ENCODE measurements around the gene MICAL2. TPM values are rescaled to one million over a fixed set of nuclear protein-coding genes. Genes with fewer than 3 reads are reported as not detected.

Gene MICAL2
- total RNA-seq, 2 experiments from 2014 or later = not detected

GRCh38 chr11:12166299-12167060 lies 56.1 kb downstream of the MICAL2 start:
- no peaks in the 10 kb centered on the region for H3K9me2 ChIP-seq (ENCODE audit: insufficient read depth, low read length)
- H3K4me3 ChIP-seq (ENCODE audit: low read depth, low read length, poor library complexity, severe bottlenecking) = no peak overlapping the region
- H3K79me2 ChIP-seq (ENCODE audit: insufficient read depth, low read depth, low read length) = no peaks in the 10 kb centered on the region
- no TSS peak for BruUV-seq (replicated peaks)
- no peaks in the 10 kb centered on the region for H4K20me1 ChIP-seq (ENCODE audit: insufficient read depth, low read length)
- H3K4me1 ChIP-seq (ENCODE audit: insufficient read depth, low read length, poor library complexity, severe bottlenecking) = no peaks in the 10 kb centered on the region
- ChIA-PET POLR2A (no interaction called here), CTCF (ENCODE audit: unreplicated experiment) (interaction anchor here (0.5 kb wide), 1 partner anchor 114 kb away, joined by 3 read pairs; no protein-coding TSS in a partner anchor)
- no peak for DNase-seq (ENCODE audit: low spot score)
- no peaks in the 10 kb centered on the region for H3K9me3 ChIP-seq (ENCODE audit: low read length)
- TF ChIP-seq EZH2phosphoT487 (IDR thresholded peaks at IDR 0.05; ENCODE audit: borderline replicate concordance, low read depth, low read length) (no peak), CTCF (conservative IDR thresholded peaks at IDR 0.05; ENCODE audit: low read length) (no peak)
- no peaks in the 10 kb centered on the region for H3K36me3 ChIP-seq (ENCODE audit: insufficient read depth, low read length)
- no peak overlapping the region for H3K4me2 ChIP-seq (ENCODE audit: low read length)
- H2AFZ ChIP-seq (ENCODE audit: low read length) = no peak overlapping the region
- intact Hi-C loops (cut with micrococcal nuclease; ENCODE audit: unreplicated experiment) = no loop called here
- no peak overlapping the region for H3K27ac ChIP-seq (ENCODE audit: low read depth, low read length, poor library complexity, severe bottlenecking)

GRCh38 chr11:12167061-12168000 lies 56.9 kb downstream of the MICAL2 start:
- Histone ChIP-seq H3K4me2 (ENCODE audit: low read length) (no peak overlapping the region), H3K4me1 (ENCODE audit: insufficient read depth, low read length, poor library complexity, severe bottlenecking) (no peaks in the 10 kb centered on the region), H3K9me3 (ENCODE audit: low read length) (no peaks in the 10 kb centered on the region), H3K9me2 (ENCODE audit: insufficient read depth, low read length) (no peaks in the 10 kb centered on the region), H3K79me2 (ENCODE audit: insufficient read depth, low read depth, low read length) (no peaks in the 10 kb centered on the region), H3K27ac (ENCODE audit: low read depth, low read length, poor library complexity, severe bottlenecking) (no peak overlapping the region), H3K4me3 (ENCODE audit: low read depth, low read length, poor library complexity, severe bottlenecking) (no peak overlapping the region), H4K20me1 (ENCODE audit: insufficient read depth, low read length) (no peaks in the 10 kb centered on the region), H2AFZ (ENCODE audit: low read length) (no peak overlapping the region), H3K36me3 (ENCODE audit: insufficient read depth, low read length) (no peaks in the 10 kb centered on the region)
- CTCF ChIA-PET (ENCODE audit: unreplicated experiment) = interaction anchor here (0.5 kb wide), 1 partner anchor 114 kb away, joined by 3 read pairs; no protein-coding TSS in a partner anchor
- POLR2A ChIA-PET = no interaction called here
- intact Hi-C loops (cut with micrococcal nuclease; ENCODE audit: unreplicated experiment) = no loop called here
- TF ChIP-seq CTCF (conservative IDR thresholded peaks at IDR 0.05; ENCODE audit: low read length) = no peak
- no peak for DNase-seq (ENCODE audit: low spot score)
- BruUV-seq (replicated peaks) = no TSS peak

Data from OCI-LY7 (cell line).